K562 (cell line): ENCODE measurements around the gene KRT38. TPM values are rescaled to one million over a fixed set of nuclear protein-coding genes. Genes with fewer than 3 reads are reported as not detected.

Experiments used
- ATAC-seq: fragments of 200-7000 bp; cut with Tn5 transposase; 3 replicates; pipeline ENCODE4 v1.9.1; 2020; ENCODE audit warnings: moderate library complexity
- BruUV-seq: library from RNA; stranded (reverse); fragments of 400-500 nt; replicated peaks from 2 replicates; lab custom pipeline; 2021; lab: Mats Ljungman, UMichigan
- CTCF ChIA-PET: fragments of 300-600 bp; formaldehyde crosslinking; extraction: SDS; loops from one replicate; lab custom pipeline; 2021; ENCODE audit warnings: low intra/inter-chr PET ratio; lab: Yijun Ruan, JAX
- POLR2A ChIA-PET: fragments of 300-600, 350-650 bp; sonication (Branson Sonifier 250); formaldehyde crosslinking; extraction: SDS; loops from one replicate; lab custom pipeline; 2021; ENCODE audit warnings: antibody characterized with exemption, inconsistent platforms; lab: Yijun Ruan, JAX
- DNase-seq, 4 experiments: peaks; one replicate each; pipeline versions ENCODE4 v3.0.0 to v3.0.0-alpha.2; 2011 to 2018; ENCODE audit warnings: low spot score in 3 of 4, mixed read lengths in 3 of 4; ENCODE audit errors: extremely low read depth in 1 of 4
- FAIRE-seq: peaks from 2 replicates; lab custom pipeline; 2011; peaks lifted over from hg19 to GRCh38; lab: Jason Lieb, UNC
- H2AFZ ChIP-seq: 2 replicates; pipeline ENCODE4 v1.6.0; 2011; ENCODE audit warnings: low read depth, low read length, control low read depth, inconsistent platforms
- H3K27ac ChIP-seq: fragments of 200-600 bp; 3 replicates; pipeline ENCODE4 v1.8.0; 2011; ENCODE audit warnings: low read depth, mild to moderate bottlenecking, control low read depth, inconsistent platforms, low read length, moderate library complexity, mixed read lengths; ENCODE audit errors: extremely low read depth
- H3K27me3 ChIP-seq, 2 experiments: fragments of 300-600 bp in 1 of 2; 2 replicates in 1 of 2; 3 replicates in 1 of 2; pipeline versions ENCODE4 v1.6.0 to v1.8.0; 2011; ENCODE audit warnings: inconsistent platforms in 2 of 2, low read length in 2 of 2, mild to moderate bottlenecking in 1 of 2, mixed read lengths in 1 of 2, moderate library complexity in 1 of 2; ENCODE audit not compliant: control insufficient read depth in 2 of 2, insufficient read depth in 2 of 2
- H3K36me3 ChIP-seq: fragments of 300-600 bp; 3 replicates; pipeline ENCODE4 v1.8.0; 2011; ENCODE audit warnings: mild to moderate bottlenecking, low read length, inconsistent platforms; ENCODE audit not compliant: control insufficient read depth, insufficient read depth
- H3K4me1 ChIP-seq, 2 experiments: fragments of 200-600 bp in 1 of 2; replicated peaks in 1 of 2; 2 replicates in 1 of 2; 3 replicates in 1 of 2; pipeline versions ENCODE4 v1.5.1 to v1.8.0; 2011; ENCODE audit warnings: inconsistent platforms in 2 of 2, low read length in 2 of 2, mild to moderate bottlenecking in 1 of 2, mixed read lengths in 1 of 2, moderate library complexity in 1 of 2; ENCODE audit not compliant: control insufficient read depth in 2 of 2, insufficient read depth in 2 of 2
- H3K4me2 ChIP-seq: 2 replicates; pipeline ENCODE4 v1.6.1; 2011; ENCODE audit warnings: low read length, control low read depth, inconsistent platforms, mixed read lengths; ENCODE audit not compliant: insufficient read depth
- H3K4me3 ChIP-seq: fragments of 200-600 bp; sonication (generic), shearing (Covaris generic); 2 replicates; pipeline ENCODE4 v1.5.1; 2016; ENCODE audit warnings: control low read depth, inconsistent platforms
- H3K79me2 ChIP-seq: fragments of 200-600 bp; 3 replicates; pipeline ENCODE4 v1.8.0; 2011; ENCODE audit warnings: low read length, inconsistent platforms; ENCODE audit not compliant: control insufficient read depth, insufficient read depth
- H3K9ac ChIP-seq, 2 experiments: 2 replicates each; pipeline versions ENCODE4 v1.6.0 to v1.6.1; 2011; ENCODE audit warnings: low read depth in 2 of 2, low read length in 2 of 2, control low read depth in 1 of 2, inconsistent platforms in 1 of 2, mild to moderate bottlenecking in 1 of 2, mixed read lengths in 1 of 2; ENCODE audit not compliant: insufficient read depth in 1 of 2
- H3K9me1 ChIP-seq: one replicate; pipeline ENCODE4 v1.6.0; 2011; ENCODE audit warnings: inconsistent platforms, mild to moderate bottlenecking, low read length, moderate library complexity; ENCODE audit not compliant: control insufficient read depth, insufficient read depth
- H3K9me3 ChIP-seq: replicated peaks from 2 replicates; pipeline ENCODE4 v1.5.1; 2011; ENCODE audit warnings: low read depth, low read length, inconsistent platforms; ENCODE audit not compliant: control insufficient read depth, insufficient read depth
- H4K20me1 ChIP-seq: replicated peaks from 2 replicates; pipeline ENCODE4 v1.6.1; 2011; ENCODE audit warnings: low read length, inconsistent platforms, mixed read lengths; ENCODE audit not compliant: control insufficient read depth, insufficient read depth
- MEIS2 ChIP-seq: fragments of 450-650 bp; IDR thresholded peaks from 2 replicates; pipeline ENCODE4 v1.6.1; 2014; ENCODE audit warnings: mild to moderate bottlenecking; ENCODE audit not compliant: partially characterized antibody
- MXI1 ChIP-seq: IDR thresholded peaks from 2 replicates; pipeline ENCODE4 v1.6.1; 2011; ENCODE audit warnings: low read depth, mild to moderate bottlenecking, improper control_type of control experiment, low read length
- RFX5 ChIP-seq: IDR thresholded peaks from 2 replicates; pipeline ENCODE4 v1.6.1; 2011; ENCODE audit warnings: low read depth, mild to moderate bottlenecking, improper control_type of control experiment, low read length
- TAF1 ChIP-seq: IDR thresholded peaks from 2 replicates; pipeline ENCODE4 v1.6.1; 2011; ENCODE audit warnings: mild to moderate bottlenecking, low read length, moderate library complexity; ENCODE audit not compliant: insufficient read depth, control insufficient read depth, severe bottlenecking; ENCODE audit errors: extremely low read depth
- ZKSCAN1 ChIP-seq: fragments of 150-350 bp; IDR thresholded peaks from 2 replicates; pipeline ENCODE4 v1.6.1; 2016; ENCODE audit warnings: low read depth, low read length
- WGBS: fragments of 100-300 bp; shearing (Covaris generic); methylation state at CpG from one replicate; pipeline ENCODE4 v1.1.6; 2016; ENCODE audit warnings: low coverage, mixed read lengths; ENCODE audit not compliant: insufficient coverage; ENCODE audit errors: missing lambda C conversion rate; 5-methylcytosine and 5-hydroxymethylcytosine counted together
- in situ Hi-C: fragments of 300-500 bp; cut with MboI; formaldehyde crosslinking; loops from 4 replicates; pipeline ENCODE4 v1.15.0; 2018; ENCODE audit warnings: inconsistent platforms, mixed read lengths
- intact Hi-C: fragments of 100-400 bp; cut with micrococcal nuclease; formaldehyde crosslinking; loops from 2 replicates; pipeline ENCODE4 v1.14.2; 2022
- polyA plus RNA-seq, 8 experiments: library from polyadenylated mRNA; depleted of rRNA in 4 of 8; stranded (reverse) in 5 of 8; unstranded in 3 of 8; fragments of >200 nt; fragmentation: Nextera tagmentation in 2 of 8; fragmentation: Illumina TruSeq in 1 of 8; extraction: Ambion mirVana in 2 of 8; extraction: Trizol in 1 of 8; gene quantifications; 2 replicates each; pipeline versions ENCODE4 v1.2.1 to v1.2.3, GENCODE V29; 2011 to 2014; ENCODE audit warnings: inconsistent platforms in 1 of 8, missing spikeins in 1 of 8
- total RNA-seq, 7 experiments: library from RNA; depleted of rRNA in 6 of 7; stranded (reverse); fragments of >200 nt in 6 of 7; fragmentation: Illumina TruSeq in 2 of 7; extraction: Trizol in 2 of 7; gene quantifications; 2 replicates each; pipeline versions ENCODE4 v1.2.1 to v1.2.3, GENCODE V29; 2011 to 2021; ENCODE audit warnings: low replicate concordance in 1 of 7
- TF ChIP-seq, protein P1 (sequence below): fragments of 150-350 bp; conservative IDR thresholded peaks from 2 replicates; pipeline ENCODE4 v1.6.1; 2014; ENCODE audit warnings: low read length
- TF ChIP-seq, protein P2 (sequence below), 2 experiments: IDR thresholded peaks; 2 replicates each; pipeline ENCODE4 v1.6.1; 2012; ENCODE audit warnings: improper control_type of control experiment in 2 of 2, low read depth in 2 of 2, low read length in 2 of 2, borderline replicate concordance in 1 of 2
- TF ChIP-seq, protein P3 (sequence below): fragments of 450-650 bp; IDR thresholded peaks from 2 replicates; pipeline ENCODE4 v1.6.1; 2018; ENCODE audit not compliant: partially characterized antibody

The KRT38 gene
- total and polyA plus RNA-seq, 9 of the 15 experiments (the other 6 are each of a cell fraction or from before 2014, with no cell fraction given) = not detected

DNA sequence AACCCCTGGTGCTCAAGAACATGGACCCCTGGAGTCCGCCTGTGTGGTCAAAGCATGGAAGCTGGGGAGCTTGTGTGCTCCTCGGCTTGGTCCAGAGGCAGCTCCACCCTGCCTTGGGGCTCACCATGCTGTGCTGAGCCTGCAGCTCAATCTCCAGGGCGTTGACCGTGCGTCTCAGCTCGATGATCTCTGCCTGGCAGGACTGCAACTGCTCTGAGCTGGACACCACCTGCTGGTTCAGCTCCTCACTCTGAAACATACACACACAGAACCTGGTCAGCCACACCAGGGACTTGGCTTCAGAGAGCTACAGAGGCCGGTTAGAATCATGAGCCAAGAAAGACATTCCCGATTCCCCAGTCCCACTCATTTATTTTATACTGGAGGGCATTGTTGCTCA is 37.5 kb upstream of the KRT38 start (continued):
- TF ChIP-seq, protein P1, sequence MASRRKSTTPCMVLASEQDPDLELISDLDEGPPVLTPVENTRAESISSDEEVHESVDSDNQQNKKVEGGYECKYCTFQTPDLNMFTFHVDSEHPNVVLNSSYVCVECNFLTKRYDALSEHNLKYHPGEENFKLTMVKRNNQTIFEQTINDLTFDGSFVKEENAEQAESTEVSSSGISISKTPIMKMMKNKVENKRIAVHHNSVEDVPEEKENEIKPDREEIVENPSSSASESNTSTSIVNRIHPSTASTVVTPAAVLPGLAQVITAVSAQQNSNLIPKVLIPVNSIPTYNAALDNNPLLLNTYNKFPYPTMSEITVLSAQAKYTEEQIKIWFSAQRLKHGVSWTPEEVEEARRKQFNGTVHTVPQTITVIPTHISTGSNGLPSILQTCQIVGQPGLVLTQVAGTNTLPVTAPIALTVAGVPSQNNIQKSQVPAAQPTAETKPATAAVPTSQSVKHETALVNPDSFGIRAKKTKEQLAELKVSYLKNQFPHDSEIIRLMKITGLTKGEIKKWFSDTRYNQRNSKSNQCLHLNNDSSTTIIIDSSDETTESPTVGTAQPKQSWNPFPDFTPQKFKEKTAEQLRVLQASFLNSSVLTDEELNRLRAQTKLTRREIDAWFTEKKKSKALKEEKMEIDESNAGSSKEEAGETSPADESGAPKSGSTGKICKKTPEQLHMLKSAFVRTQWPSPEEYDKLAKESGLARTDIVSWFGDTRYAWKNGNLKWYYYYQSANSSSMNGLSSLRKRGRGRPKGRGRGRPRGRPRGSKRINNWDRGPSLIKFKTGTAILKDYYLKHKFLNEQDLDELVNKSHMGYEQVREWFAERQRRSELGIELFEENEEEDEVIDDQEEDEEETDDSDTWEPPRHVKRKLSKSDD = no peak

DNA sequence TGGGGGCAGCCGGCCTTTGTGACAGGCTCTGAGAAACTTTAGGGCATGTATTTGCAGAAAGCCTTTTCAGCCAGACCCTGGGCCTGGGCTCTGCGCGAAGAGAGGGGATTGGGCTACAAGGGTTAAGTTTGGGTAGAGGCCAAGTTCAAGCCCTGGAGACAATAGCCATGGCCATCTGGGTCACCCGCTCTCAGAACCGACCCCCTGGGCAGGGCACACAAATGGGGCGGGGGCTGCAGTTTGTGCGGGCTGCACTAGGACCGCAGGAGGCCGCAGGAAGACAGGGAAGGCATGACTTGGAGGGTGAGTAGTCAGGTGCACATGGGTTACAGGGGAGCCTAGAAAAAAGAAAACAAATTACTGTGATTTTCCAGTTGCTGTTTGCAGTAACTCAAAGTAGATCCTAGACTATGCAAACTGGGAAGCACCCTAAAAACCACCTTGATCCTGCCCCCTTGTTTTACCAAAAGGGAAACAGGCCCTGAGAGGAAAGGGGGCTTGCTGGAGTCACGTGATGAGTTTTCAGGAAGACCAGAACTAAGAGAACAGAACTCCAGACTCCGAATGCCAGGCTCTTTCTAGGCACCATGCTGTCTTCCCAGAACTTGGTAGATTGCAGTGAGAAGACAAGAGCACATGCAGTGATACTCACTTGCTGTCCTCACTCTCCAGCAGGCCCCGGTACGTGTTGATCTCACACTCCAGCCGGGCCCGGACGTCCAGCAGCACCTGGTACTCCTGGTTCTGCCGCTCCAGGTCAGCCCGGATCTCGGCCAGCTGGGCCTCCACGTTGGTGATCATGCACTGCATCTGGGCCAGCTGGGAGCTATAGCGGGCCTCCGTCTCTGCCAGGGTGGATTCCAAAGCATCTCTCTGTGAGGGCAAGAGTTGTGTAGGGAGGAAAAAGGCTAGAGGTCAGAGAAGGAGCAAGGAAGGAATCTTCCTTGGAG is 36.4 kb upstream of the KRT38 start:
- Histone ChIP-seq H3K4me1 (peaks cover 3 to 4% of the 10 kb centered on the region in 2 experiments; a peak in 2 of 5 replicates), H3K27ac (no peak overlapping the region), H3K36me3 (no peaks in the 10 kb centered on the region), H3K79me2 (no peaks in the 10 kb centered on the region), H2AFZ (no peak overlapping the region), H3K9ac (no peak overlapping the region), H3K4me3 (no peak overlapping the region), H4K20me1 (peaks cover 3% of the 10 kb centered on the region; the same call in 1 of the 2 replicates), H3K27me3 (peaks cover 14 to 76% of the 10 kb centered on the region in 2 experiments), H3K9me1 (no peaks in the 10 kb centered on the region), H3K9me3 (no peaks in the 10 kb centered on the region), H3K4me2 (no peak overlapping the region)
- FAIRE-seq (peak; percentile 29), DNase-seq (no peak), ATAC-seq (no peak)
- BruUV-seq = no TSS peak
- intact Hi-C loops (no loop called here), in situ Hi-C loops (no loop called here)
- ChIA-PET CTCF (no interaction called here), POLR2A (interaction anchor here (0.6 kb wide), 2 partner anchors 145 to 353 kb away, joined by 4 read pairs; partner anchors contain the start of gene KRTAP4-12)
- WGBS = 9% methylated on average over 20 of the region's 22 CpGs
- TF ChIP-seq RFX5 = no peak
- TF ChIP-seq, protein P2, sequence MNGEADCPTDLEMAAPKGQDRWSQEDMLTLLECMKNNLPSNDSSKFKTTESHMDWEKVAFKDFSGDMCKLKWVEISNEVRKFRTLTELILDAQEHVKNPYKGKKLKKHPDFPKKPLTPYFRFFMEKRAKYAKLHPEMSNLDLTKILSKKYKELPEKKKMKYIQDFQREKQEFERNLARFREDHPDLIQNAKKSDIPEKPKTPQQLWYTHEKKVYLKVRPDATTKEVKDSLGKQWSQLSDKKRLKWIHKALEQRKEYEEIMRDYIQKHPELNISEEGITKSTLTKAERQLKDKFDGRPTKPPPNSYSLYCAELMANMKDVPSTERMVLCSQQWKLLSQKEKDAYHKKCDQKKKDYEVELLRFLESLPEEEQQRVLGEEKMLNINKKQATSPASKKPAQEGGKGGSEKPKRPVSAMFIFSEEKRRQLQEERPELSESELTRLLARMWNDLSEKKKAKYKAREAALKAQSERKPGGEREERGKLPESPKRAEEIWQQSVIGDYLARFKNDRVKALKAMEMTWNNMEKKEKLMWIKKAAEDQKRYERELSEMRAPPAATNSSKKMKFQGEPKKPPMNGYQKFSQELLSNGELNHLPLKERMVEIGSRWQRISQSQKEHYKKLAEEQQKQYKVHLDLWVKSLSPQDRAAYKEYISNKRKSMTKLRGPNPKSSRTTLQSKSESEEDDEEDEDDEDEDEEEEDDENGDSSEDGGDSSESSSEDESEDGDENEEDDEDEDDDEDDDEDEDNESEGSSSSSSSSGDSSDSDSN (IDR thresholded peaks at IDR 0.05; ENCODE audit: borderline replicate concordance in 1 of 2, low read depth in 2 of 2, low read length in 2 of 2) = no peak
- TF ChIP-seq, protein P3, sequence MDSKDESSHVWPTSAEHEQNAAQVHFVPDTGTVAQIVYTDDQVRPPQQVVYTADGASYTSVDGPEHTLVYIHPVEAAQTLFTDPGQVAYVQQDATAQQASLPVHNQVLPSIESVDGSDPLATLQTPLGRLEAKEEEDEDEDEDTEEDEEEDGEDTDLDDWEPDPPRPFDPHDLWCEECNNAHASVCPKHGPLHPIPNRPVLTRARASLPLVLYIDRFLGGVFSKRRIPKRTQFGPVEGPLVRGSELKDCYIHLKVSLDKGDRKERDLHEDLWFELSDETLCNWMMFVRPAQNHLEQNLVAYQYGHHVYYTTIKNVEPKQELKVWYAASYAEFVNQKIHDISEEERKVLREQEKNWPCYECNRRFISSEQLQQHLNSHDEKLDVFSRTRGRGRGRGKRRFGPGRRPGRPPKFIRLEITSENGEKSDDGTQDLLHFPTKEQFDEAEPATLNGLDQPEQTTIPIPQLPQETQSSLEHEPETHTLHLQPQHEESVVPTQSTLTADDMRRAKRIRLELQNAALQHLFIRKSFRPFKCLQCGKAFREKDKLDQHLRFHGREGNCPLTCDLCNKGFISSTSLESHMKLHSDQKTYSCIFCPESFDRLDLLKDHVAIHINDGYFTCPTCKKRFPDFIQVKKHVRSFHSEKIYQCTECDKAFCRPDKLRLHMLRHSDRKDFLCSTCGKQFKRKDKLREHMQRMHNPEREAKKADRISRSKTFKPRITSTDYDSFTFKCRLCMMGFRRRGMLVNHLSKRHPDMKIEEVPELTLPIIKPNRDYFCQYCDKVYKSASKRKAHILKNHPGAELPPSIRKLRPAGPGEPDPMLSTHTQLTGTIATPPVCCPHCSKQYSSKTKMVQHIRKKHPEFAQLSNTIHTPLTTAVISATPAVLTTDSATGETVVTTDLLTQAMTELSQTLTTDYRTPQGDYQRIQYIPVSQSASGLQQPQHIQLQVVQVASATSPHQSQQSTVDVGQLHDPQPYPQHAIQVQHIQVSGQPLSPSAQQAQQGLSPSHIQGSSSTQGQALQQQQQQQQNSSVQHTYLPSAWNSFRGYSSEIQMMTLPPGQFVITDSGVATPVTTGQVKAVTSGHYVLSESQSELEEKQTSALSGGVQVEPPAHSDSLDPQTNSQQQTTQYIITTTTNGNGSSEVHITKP = no peak
- no peak for TF ChIP-seq MEIS2
- TF ChIP-seq ZKSCAN1 = no peak
- TF ChIP-seq MXI1 = no peak
- TF ChIP-seq TAF1 = no peak
